ENCODE data around the gene SLC29A3. TPM values are rescaled to one million over a fixed set of nuclear protein-coding genes. Genes with fewer than 3 reads are reported as not detected.

Gene SLC29A3
- total RNA-seq, 1 donor from 2014 or later, result 6.2 TPM

- DNase-seq (ENCODE audit: extremely low read depth, low read depth, low spot score), result no peak
Observed at GRCh38 chr10:71299071-71299785, 19.8 kb upstream of the SLC29A3 start.

- DNase-seq (ENCODE audit: extremely low read depth, low read depth, low spot score), result no peak
Observed at GRCh38 chr10:71300555-71301370, 18.3 kb upstream of the SLC29A3 start.

GRCh38 chr10:71301371-71301916 is 17.6 kb upstream of the SLC29A3 start:
- no peak for DNase-seq (ENCODE audit: extremely low read depth, low read depth, low spot score)

GRCh38 chr10:71302451-71302850 is 16.6 kb upstream of the SLC29A3 start:
- DNase-seq (ENCODE audit: extremely low read depth, low read depth, low spot score), result no peak

- peak; percentile 34 for DNase-seq (ENCODE audit: extremely low read depth, low read depth, low spot score)
Observed at GRCh38 chr10:71302874-71303568, 16.0 kb upstream of the SLC29A3 start.

- no peak for DNase-seq (ENCODE audit: extremely low read depth, low read depth, low spot score)
Observed at GRCh38 chr10:71303569-71303907, 15.5 kb upstream of the SLC29A3 start.

- DNase-seq (ENCODE audit: extremely low read depth, low read depth, low spot score), result no peak
Observed at GRCh38 chr10:71304914-71305313, 14.1 kb upstream of the SLC29A3 start.

GRCh38 chr10:71306979-71307378 is 12.1 kb upstream of the SLC29A3 start:
- DNase-seq (ENCODE audit: extremely low read depth, low read depth, low spot score), result no peak

GRCh38 chr10:71307469-71308085 is 11.5 kb upstream of the SLC29A3 start:
- DNase-seq (ENCODE audit: extremely low read depth, low read depth, low spot score), result no peak

- DNase-seq (ENCODE audit: extremely low read depth, low read depth, low spot score), result no peak
Observed at GRCh38 chr10:71308244-71308643, 10.8 kb upstream of the SLC29A3 start.

- no peak for DNase-seq (ENCODE audit: extremely low read depth, low read depth, low spot score)
Observed at GRCh38 chr10:71308985-71309384, 10.1 kb upstream of the SLC29A3 start.

GRCh38 chr10:71309919-71310318 is 9.1 kb upstream of the SLC29A3 start:
- DNase-seq (ENCODE audit: extremely low read depth, low read depth, low spot score), result no peak

- DNase-seq (ENCODE audit: extremely low read depth, low read depth, low spot score), result no peak
Observed at GRCh38 chr10:71312220-71312619, 6.8 kb upstream of the SLC29A3 start.

- DNase-seq (ENCODE audit: extremely low read depth, low read depth, low spot score), result no peak
Observed at GRCh38 chr10:71312811-71313789, 6.0 kb upstream of the SLC29A3 start.

- DNase-seq (ENCODE audit: extremely low read depth, low read depth, low spot score), result no peak
Observed at GRCh38 chr10:71314028-71314693, 4.9 kb upstream of the SLC29A3 start.

GRCh38 chr10:71314694-71315225 is 4.3 kb upstream of the SLC29A3 start:
- DNase-seq (ENCODE audit: extremely low read depth, low read depth, low spot score), result no peak

GRCh38 chr10:71316056-71316785 is 2.8 kb upstream of the SLC29A3 start:
- no peak for DNase-seq (ENCODE audit: extremely low read depth, low read depth, low spot score)

- no peak for DNase-seq (ENCODE audit: extremely low read depth, low read depth, low spot score)
Observed at GRCh38 chr10:71316786-71317160, 2.3 kb upstream of the SLC29A3 start.
